ENCODE measurements around the gene CARMIL1.
"Not testable (repeated sequence)": the region's sequence is repeated elsewhere in the genome, so short reads cannot be mapped to it uniquely, and the experiment has no call there.

CARMIL1 gene

DNA sequence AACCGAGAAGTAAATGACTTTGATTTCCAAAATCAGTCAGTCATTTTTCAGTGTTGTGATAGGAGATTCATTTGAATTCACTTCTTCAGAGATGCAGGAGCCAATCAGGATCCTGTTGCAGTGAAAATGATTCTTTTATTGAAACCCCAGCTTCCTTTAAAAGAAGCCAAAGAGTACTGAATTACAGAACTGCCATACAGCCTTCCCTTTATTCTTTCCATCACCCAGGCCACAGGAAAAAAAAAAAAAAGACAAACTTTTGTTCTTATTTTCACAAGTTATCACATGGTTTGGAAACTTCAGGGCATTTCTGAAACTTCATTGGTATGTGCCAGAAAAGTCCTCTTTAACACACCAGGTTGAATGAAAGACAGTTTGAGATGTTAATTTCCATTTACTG lies 1.8 kb upstream of the CARMIL1 start:
- DNase-seq (ENCODE audit: low read depth in 4 of 4, low spot score in 1 of 4) = no peak

DNA sequence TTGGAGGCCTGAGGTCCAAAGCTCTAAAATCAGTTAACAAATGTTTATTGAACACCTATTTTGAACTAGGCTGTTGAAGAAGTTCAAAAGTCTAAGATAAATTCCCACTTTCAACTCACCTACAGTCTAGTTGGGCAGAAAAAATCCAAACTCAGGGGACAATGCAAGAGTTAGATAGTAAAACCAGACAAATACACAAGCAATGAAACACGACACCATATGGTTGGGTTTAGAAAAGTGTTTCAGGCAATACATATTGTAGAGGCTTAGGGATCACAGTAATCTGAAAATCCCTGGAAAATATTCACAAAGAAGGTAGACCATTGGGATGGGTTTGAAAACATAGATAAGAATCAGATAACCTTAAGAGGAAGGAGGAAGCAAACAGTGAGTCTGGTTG lies 1.3 kb upstream of the CARMIL1 start:
- no peak for DNase-seq (ENCODE audit: low read depth in 4 of 4, low spot score in 1 of 4)

DNA sequence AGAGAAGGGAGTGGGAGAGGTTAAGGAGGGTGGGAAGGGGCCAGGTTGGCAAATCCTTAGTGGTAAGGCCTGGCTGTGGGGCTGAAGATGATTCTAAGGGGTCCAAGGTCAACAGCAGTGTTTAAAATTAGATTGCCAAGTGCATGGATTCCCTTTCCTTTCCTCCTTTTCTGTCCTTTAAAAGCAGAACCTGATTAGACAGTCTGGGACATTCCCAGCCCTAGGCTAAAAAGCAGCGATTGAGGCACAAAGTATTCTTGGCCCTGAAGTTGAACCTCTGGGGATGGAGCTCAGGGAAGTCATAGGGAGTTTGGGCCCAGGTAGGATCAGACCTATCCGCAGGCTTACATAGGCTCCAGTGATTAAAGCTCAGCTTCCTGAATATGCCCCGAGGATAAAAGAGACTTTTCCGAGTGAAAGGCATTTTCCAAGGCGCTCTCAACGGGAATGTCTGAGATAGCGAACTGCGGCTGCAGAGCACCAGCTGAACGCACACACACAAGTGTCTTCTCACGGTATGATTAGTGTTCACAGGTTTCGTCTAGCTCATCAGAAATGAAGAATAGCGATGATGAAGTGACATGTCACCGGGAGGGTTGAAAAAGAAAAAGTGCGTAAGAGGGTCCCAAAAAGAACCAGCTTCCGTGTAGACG lies 787 bp upstream of the CARMIL1 start:
- DNase-seq (ENCODE audit: low read depth in 4 of 4, low spot score in 1 of 4) = no peak

DNA sequence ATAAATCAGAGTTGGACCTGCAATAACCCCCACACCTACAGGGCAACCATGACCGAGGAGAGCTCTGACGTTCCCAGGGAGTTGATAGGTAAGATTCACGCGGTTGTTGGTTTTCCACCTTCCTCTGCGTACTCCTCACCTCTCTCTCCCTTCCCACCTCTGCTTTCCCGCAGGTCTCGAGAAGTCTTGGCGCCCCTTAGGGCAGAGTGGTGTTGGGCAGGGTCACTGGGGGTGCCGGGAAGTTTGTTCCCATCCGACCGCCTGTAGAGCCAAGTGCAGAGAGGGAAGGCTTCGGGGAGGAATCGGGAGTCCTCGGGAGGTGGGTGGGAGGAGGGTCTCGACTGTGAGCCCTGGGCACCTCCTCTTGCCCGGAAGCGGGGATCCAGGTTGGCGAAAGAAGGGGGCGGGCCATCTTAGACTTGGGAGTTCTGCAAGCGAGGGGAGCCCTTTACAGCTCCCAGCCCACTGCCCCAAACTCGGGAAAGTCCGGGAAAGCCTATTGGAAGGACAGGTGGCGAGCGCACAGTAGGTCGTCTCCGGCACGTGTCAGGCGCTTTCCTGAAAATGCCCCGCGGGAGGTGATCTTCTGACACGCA lies 672 bp downstream of the CARMIL1 start:
- DNase-seq (ENCODE audit: low read depth in 4 of 4, low spot score in 1 of 4) = no peak

DNA sequence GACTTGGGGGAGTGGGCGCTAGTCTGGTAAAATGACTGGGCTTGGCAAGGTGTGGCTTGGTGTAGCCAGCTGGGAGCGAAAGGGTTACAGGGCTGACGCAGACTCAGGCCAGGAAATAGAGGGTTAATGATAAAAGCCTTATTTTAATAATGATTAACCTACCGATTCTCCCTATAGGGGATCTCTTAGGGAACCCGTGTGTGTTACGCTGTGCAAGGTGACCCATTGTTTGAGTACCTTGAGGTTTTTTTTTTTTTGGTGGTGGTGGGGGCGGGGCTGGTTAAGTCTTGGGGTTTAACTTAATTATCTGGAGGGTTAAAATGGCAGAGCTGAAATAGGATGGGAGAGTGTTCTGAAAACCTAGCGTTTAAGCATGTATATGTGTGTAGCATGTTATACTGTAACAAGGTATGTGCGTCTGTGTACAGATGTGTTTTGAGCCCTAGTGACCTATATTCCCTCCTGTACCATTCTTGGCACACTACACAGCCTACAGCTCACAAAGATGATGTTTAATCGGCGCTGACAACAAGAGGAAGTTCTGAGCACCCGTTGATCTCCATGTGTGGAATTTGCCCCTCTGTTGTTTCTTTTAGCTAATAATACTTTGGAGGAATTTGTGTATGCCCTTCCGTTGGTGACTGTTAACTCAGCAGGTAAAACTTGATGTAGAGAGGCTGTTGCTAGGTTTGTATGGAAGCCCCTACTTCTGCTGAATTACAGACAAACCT lies 1.3 kb downstream of the CARMIL1 start:
- no peak for DNase-seq (ENCODE audit: low read depth in 4 of 4, low spot score in 1 of 4)

DNA sequence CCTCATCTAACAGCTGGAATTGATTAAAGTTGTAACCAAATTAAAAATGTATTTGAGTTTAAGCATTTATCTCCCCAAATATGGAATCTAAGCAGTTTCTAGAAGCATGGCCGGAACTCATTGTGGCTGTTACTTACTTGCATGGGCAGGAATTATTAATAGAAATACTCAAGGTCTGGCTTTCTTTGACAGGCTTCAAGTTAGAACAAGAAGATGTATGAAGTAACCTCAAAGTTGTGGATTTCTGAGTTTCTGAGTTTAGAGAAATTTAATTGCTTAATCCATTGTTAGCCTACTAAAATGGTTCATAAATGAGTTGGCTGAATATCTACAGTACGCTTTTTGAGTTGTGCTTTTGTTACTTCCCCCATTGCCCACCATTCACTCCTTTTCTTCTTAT lies 7.7 kb downstream of the CARMIL1 start:
- DNase-seq (ENCODE audit: low read depth in 4 of 4, low spot score in 1 of 4) = no peak

DNA sequence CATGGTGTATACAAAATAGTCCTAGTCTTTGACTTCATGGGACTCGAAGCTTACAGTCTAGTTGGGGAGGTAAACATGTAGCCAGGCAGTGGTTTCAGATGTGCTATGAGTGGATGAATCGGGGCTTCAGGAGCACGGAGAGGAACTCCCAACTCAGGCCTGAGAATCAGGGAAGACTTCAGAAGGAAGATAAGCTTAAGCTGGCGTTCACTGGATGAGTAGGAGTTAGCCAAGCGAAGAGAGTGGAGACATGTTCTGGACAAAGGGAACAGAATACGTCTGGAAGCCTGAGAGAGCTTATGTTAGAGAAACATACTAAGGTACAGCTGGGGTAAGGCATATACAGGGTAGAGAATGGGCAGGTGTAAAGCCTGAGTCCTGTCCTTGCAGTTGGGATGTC lies 8.8 kb downstream of the CARMIL1 start:
- DNase-seq (ENCODE audit: low read depth in 4 of 4, low spot score in 1 of 4) = no peak

DNA sequence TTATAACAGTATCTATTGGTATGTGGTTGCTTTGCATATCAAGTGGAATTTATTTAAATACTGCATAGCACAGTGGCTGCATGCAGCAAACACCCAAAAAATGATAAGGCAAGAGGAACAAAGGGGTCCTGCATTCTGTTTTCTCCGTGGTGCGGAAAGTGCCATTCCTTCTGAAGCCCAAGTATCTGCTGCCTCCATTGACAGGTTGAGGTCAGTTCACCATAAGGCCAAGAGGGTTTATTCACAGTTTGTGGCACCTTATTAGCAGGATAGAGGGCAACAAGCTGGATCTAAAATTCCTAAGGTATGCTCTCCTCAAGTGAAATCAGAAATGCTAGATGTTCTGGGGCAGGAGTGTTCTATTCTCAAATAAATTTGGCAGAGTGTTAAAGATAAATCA lies 9.3 kb downstream of the CARMIL1 start:
- no peak for DNase-seq (ENCODE audit: low read depth in 4 of 4, low spot score in 1 of 4)

DNA sequence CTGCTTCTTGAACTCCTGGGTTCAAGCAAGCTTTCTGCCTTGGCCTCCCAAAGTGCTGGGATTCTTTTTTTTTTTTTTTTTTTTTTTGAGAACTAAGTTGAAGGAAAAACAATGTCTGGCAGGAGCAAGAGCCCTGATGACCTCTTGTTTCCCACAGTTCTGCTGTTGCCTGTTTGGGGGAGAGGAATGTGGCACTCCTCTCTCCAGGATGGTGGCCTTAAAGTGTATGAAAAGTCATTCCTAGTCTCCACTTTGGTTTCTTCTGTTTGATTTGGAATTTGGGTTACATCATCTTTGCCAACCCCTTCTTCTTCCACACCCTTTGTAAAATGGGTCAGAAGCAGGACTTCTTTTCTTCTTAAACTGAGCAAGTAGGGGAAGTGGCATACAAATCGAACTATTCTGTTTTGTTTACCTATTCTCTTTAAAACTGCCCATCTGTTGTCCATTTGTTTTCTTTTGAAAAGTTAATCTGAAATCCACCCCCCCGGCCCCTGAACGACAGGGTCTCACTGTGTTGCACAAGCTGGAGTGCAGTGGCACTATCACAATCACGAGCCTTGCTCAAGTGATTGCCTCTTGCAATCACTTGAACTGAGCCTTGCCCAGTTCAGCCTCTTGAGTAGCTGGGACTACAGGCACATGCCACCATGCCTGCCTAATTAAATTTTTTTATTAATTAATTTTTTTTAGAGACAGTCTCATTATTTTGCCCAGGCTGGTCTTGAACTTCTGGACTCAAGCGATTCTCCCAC lies 11.3 kb downstream of the CARMIL1 start:
- no peak for DNase-seq (ENCODE audit: low read depth in 4 of 4, low spot score in 1 of 4)

DNA sequence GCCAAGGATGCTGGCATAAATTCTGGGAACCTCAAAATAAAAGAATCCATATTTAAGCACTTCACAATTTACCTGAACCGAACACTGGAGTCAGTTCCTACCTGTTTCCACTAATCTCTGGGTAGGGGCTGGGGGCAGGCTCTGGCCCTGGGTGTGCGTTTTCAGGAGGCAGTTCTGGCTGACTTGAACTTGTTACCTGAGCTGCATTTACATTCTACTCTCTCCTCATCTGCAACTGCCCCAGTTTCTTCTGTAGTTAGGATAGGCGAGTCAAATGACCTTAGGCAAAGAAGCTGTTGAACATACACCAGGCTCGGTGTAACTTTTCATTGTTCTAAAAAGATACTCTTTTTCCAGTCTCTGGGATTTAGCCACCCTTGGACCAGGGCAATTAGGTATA lies 13.2 kb downstream of the CARMIL1 start:
- no peak for DNase-seq (ENCODE audit: low read depth in 4 of 4, low spot score in 1 of 4)

DNA sequence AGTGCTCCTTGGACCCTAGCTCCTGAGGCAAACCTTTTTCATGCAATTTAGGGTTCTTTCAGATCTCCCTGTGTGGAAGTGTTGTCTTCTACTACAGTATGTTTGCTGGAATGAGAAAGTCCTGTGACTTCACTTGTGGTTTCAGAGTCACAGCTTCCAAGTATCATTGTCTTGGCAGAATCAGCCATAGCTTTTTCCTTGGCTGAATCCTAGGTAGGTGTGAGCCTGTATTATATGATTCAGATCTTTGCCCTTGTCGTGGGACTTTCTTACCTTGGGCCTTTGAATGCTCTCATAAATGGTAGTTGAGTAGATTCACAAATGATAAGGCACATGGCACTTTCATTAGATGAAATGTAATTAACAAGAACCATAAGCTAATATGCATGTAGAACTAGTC lies 16.5 kb downstream of the CARMIL1 start:
- DNase-seq (ENCODE audit: low read depth in 4 of 4, low spot score in 1 of 4) = no peak

DNA sequence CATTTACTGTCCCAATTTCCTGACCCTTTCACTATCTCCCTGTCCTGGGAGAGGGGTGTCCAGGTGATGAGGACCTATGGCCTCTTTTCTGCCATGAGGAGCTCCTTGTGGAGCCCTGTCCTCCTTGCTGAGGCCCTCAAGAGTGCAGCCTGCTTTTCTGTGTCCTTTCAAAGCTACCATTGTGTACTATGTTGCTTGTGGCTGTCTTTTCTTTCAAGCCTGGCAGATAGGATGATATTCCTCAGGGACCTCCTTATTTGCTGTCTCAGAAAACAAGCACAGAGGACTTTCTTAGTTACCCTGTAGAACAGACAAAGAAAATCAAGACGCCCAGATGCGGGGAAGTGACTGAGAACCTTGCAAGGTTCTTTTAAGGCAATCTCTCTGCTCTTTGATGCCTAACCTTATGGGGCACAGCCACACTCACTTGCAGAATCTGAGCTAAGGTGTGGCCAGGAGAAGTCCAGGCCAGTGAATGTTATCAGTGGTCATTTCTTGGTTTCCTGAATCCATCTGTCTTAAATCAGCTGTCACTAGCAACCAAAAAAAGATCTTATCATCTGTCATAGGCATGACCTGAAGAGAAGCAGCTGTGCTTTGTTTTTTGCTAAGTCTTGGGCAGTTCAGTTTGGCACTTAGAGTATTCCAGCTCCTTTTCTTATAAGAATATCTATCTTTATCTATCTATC lies 17.2 kb downstream of the CARMIL1 start:
- no peak for DNase-seq (ENCODE audit: low read depth in 4 of 4, low spot score in 1 of 4)

DNA sequence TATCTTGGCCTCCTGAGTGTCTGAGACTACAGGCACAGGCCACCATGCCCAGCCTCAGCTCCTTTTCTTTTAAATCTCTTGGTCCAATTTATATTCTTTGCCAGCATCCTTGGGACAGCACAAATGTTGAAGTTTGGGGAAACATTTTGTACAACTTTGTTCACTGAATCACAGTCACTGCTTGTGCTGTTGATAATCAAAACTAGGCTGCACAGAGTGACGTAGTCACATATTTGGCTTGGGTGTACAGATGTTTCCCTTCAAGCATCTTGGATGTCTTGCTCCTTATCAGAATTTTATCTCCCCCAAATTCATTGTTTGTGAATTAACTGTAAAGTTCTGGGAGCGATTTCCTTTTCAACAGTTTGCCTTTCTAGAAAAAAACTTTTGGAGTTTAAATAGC lies 17.9 kb downstream of the CARMIL1 start:
- DNase-seq (ENCODE audit: low read depth in 4 of 4, low spot score in 1 of 4) = no peak

DNA sequence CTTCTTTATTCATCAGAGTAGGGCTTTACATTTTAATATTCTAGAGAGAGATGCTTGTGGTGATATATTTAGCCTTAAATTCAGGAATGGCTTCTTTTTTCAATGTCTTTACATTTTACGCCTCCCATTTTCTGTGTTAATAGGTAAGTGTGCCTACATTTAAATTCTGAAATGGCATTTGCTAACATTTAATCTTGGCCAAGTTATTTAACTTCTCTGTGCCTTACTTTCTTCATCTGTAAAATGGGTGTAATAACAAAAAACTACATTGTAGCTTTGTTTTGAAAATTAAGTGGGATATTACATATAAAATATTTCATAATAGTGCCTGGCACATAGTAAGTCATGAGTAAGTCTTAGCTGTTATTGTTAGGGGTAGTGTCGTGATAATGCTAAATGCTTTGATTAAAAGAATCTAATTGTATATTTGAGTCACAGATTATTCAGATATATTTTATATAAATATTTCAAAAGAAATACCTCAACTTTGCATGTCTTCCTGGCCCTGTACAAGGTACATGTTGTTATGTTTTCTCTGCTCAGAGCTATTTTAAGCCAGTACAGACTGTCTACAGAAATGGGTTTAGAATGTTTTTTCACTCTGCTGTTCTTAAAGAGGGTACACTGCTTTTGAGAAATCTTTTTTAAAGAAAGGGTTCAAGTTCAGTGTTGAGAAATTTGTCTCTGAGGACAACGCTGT lies 18.8 kb downstream of the CARMIL1 start:
- DNase-seq (ENCODE audit: low read depth in 4 of 4, low spot score in 1 of 4) = no peak

DNA sequence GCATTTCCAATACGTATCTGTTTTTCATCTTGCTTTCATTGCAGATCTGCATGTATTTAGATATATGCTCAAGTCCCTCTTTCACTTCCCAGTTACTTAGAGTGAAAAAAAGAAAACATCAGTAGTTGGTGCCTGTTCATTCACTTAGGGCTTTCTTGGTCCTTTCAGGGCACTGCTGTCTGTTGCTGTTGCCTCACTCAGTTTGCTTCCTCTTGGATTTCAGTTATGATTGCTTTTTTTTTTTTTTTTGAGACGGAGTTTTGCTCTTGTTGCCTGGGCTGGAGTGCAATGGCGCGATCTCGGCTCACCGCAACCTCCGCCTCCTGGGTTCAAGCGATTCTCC lies 19.3 kb downstream of the CARMIL1 start:
- DNase-seq (ENCODE audit: low read depth in 4 of 4, low spot score in 1 of 4) = not testable (repeated sequence)

DNA sequence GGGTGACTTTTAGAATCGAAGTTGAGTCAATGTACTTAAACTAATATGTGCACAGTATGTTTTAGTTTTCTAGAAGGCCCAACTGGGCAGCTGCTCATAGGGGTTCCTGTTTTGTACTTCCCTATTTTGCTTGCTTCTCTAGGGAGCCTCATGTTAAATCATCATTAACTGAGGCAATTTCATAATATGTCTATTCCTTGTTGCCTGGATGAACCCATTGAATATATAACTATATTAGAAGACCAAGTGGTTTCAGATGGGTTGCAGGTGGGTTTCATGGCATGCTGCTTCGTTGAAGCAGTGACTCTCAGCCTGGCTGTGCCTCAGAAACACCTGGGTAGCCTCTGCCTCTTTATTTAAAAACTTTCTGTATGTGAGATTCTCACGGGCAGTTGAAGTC lies 22.2 kb downstream of the CARMIL1 start:
- no peak for DNase-seq (ENCODE audit: low read depth in 4 of 4, low spot score in 1 of 4)

DNA sequence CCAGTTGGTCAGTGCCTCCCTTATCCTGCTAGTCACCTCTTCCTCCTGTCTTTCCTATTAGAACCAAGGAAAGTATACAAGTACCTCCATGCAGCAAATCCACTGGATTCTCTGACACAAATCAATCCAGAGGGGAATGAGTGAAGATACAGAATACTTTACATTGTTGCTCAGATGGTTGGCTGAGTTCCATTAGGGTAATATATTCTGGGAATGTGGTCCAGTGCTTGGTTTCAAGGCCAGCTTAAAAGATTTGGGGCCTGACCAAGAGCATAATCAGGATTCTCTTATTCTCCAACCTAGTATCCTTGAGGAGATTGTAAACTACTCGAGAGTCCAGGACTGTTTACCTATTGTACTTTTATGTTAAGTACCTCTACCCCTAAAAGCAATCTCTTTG lies 23.0 kb downstream of the CARMIL1 start:
- no peak for DNase-seq (ENCODE audit: low read depth in 4 of 4, low spot score in 1 of 4)

DNA sequence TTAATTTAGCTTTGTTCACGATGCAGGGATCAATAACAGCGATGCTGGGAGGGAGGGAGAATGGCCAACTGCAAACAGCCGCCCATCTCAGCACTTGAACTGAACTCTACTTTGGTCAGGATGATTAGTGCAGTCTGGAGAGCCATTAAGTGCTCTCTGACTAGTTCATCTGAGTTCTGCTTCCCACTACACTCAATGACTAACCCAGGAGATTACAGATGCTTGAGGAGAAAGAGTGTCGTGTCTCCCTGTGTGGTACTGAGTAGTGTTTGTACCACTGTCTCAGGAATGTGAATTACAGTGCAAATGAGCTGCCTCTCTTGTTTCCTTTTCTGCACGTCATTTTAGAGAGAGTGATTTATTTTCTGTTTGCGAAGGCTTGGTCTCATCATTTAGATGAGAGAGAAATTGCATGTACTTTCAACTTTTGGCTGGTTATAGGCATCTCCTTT lies 23.5 kb downstream of the CARMIL1 start:
- DNase-seq (ENCODE audit: low read depth in 4 of 4, low spot score in 1 of 4) = no peak

DNA sequence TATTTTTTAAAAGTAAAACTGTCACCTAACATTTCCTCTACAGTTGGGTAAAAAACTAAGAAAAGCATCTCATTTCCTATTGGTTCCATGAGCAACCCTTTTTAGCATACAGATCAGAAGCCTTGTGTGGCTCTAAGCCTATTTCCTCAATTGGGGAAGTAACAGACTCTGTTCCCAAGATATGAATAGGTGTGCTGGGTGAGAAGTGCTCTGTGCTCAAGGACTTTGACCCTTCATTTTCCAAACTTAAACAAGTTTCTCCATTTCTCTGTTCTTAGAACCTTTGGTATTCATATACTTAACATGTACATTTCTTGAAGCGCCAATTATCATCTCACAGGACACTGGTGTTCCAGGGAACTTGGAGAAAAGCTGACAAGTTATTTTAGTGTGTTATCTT lies 24.1 kb downstream of the CARMIL1 start:
- no peak for DNase-seq (ENCODE audit: low read depth in 4 of 4, low spot score in 1 of 4)

DNA sequence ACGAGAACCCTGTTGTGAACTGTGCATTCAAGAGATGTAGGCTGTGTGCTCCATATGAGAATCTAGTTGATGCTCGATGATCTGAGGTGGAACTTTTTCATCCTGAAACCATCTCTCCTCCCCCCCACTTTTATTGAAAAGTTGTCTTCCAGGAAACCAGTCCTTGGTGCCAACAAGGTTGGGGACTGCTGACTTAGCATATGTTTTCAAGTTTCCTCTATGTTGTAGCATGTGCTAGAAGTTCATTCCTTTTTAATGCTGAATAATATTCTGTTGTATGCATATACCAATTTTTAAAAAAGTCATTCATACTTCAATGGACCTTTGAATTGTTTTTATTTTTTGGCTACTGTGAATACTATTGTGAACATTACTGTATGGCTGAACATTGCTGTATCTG lies 27.2 kb downstream of the CARMIL1 start:
- no peak for DNase-seq (ENCODE audit: low read depth in 4 of 4, low spot score in 1 of 4)

All from stimulated activated CD4-positive, alpha-beta T cell treated with anti-CD3 and anti-CD28 coated beads, Interleukin-1b, Interleukin-23, amount 100 ng/mL, for 24 hours (primary cell).